ENCODE data around the gene TBX6.
A peak's percentile ranks its signal among the peaks of the same experiment; 100 is the strongest.

Gene TBX6

DNA sequence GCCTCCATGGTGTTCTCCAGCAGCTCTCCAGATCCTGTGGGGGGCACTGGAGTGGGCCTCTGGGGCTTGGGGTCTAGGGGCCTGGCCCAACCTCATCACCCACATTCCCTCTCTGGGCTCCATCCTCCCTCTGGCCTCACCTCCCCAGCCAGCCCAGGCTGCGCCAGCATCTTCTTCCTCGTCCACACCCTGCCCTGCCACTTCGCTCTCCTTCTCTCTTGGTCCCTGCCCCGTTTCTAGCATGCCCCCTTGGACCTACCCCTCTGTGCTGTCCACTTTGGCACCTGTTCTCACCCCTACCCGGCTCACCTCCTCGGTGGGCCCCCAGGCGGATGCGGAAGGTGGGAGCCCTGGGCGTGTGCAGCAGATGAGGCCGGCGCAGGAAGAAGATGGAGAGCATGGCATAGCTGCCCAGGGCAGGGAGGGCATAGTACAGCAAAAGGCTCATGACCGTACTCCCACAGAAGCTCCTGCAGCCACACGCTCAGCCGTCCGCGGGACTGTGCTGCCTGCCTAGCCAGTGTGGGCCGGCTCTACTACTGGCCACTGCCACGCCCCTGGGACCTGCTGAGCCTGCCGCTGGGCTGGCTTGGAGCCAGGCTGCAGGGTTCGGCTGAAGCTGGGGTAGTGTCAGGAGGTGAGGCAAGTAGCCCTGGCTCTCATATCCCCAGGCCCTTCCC lies 21.4 kb upstream of the TBX6 start, which contains the start of gene GDPD3:
TSS of gene GDPD3 (minus strand) at position 507 of the 680 bp plus-strand sequence. CDS start at position 448, 59 bp downstream.
- DNase-seq, result no peak

DNA sequence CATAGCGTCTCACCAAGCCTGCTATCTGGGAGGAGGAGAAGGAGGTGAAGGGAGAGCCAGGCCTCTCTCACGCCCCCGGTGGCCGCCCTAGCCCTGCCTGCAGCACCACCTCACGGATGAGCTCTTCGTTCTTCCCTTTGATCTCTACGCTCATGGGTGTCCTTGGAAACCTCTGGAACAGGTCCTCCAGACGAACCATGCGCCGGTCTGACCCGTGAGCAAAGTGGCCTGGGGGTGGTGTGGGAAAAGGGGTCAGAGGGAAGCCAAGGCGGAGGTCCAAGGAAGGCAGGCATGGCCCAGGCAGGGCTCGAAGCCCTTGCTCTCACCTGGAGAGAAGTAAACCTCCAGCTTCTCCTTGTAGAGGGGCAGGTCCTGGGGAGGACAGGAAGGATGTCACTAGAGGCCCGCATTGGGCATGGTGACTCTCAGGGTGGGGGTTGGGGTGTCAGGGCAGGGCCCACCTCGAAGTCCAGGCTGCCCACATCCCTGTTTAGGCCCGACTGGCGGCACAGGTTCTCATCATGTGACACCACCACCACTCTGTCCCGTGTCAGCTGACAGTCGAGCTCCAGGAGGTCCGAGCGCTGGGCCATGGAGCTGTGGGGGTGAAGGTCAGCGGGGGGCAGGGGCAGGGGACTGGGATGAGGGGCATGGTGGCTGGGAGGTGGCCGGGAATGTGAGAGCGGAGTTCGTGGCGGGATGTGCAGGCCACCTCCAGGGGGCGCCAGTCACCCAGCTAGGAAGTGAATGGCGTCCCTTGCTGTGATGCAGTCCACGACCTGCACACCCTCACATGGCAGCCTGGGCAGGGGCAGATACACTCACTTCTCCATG lies 20.7 kb upstream of the TBX6 start:
- peak; percentile 61 to 77 for DNase-seq

DNA sequence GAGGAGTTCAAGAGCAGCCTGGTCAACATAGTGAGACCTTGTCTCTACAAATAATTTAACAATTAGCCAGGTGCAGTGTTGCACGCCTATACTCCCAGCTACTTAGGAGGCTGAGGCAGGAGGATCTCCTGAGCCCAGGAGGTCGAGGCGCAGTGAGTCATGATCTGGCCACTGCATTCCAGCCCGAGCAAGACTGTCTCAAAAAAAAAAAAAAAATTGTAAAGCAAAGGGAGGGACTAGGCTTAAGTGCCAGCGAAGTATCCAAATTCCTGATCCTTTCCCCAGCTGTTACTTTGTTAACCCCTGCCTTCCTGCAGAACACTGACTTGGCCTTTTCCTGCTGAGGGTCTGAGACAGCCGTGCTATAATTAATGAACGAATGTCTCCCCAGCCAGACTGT lies 18.9 kb upstream of the TBX6 start:
- DNase-seq, result no peak

DNA sequence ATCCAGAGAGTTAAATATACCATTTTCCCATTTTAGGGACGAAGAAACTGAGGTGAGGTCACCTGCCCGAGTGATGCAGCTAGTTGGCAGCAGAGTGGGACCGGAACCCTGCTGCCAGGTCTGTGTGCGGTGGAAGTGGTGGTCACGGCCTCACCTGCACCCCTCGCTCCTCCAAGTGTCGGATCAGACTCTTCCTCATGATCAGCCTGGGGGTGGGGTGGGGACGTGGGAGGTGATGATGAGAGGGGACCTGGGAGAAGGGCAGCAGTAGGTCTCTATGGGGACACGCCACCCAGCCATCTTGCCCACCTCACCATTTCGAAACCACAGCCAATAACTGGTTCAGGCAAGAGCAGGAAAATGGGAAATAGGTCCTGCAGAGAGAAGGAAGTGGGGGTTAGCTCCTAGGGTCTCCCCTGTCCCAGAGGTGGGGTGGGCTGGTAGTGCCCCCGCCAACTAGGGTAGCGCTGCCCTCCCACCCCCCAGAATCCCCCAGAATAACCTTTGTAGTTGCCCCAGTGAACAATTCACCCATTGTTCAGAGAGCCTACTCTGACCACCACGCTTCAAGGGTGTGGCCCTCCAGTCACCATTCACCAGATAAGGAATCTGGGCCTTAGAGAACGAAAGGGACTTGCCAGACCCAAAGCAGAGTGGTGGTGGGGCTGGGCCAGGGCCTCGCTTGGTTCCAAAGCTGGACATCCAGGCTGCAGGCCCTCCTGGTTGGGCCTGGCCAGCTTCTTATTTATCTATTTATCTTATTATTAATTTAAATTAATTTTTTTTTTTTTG lies 16.5 kb upstream of the TBX6 start:
- DNase-seq, result no peak

DNA sequence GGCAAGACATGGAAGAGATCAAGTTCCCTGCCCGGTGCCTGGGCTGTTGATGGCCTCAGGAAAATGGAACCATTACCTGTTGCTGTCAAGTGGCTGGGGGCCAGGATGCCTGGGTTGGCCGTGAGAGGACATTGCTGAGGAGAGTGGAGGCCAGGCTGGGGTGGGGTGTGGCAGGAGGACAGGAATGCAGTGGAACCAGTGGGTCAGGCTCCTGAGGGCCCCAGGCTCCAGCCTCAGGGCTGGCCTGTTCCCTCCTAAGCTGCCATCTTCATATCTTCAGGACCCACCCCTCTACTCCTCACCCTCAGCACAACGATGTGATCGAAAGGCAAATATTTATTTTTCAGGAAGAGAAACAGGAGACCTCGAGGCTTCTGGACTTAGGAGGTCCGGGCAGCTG lies 12.8 kb upstream of the TBX6 start:
- no peak for DNase-seq

DNA sequence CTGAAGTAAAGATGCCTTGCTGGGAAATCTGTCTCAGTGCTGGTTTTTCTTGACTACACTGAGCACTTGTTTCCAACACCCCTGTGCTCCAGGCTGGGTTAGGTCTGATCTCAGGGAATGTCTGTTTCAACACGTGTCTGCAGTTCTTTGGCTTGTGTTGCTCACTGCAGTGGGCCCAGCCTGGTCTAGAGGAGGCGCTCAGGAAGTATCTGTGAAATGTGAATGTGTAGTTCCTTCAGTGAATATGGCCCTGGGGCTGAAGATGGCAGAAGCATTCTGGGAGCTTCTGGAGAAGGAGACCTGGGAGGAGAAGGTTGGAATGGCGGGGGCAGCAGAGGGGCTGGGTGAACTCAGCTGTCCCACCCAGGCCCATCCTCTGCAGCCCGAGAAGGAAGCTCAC lies 12.4 kb upstream of the TBX6 start:
- no peak for DNase-seq

DNA sequence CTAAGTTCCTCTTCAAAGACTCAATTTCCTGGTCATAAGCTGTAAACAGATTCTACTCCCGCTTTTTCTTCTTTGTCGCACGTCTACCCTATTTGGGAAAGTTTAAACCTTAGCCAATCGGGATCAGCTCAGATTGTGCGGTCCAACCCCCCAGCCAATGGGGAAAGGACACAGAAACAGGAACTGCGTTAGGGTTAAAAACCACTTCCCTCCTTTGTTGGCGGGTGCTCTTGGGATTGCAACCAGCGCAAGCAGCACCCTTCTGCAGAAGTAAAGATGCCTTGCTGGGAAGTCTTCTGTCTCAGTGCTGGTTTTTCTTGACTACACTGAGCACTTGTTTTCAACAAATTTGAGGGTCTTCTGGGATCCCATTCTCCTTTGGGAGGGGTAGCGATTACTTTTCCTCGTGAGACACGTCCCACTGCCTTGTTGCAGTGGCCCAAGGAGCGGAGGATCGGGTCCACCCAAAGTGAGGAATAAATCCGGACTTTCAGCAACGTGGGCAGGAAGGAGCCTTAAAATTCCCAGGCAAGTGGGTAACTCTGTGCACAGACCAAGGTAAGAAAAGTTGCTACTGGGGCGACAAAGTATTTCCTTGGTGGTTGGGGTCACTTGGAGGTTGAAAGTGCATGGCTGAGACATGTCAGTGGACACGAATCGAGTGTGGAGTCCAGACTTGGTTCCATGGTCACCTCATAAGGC lies 5.3 kb upstream of the TBX6 start:
- DNase-seq, result no peak

DNA sequence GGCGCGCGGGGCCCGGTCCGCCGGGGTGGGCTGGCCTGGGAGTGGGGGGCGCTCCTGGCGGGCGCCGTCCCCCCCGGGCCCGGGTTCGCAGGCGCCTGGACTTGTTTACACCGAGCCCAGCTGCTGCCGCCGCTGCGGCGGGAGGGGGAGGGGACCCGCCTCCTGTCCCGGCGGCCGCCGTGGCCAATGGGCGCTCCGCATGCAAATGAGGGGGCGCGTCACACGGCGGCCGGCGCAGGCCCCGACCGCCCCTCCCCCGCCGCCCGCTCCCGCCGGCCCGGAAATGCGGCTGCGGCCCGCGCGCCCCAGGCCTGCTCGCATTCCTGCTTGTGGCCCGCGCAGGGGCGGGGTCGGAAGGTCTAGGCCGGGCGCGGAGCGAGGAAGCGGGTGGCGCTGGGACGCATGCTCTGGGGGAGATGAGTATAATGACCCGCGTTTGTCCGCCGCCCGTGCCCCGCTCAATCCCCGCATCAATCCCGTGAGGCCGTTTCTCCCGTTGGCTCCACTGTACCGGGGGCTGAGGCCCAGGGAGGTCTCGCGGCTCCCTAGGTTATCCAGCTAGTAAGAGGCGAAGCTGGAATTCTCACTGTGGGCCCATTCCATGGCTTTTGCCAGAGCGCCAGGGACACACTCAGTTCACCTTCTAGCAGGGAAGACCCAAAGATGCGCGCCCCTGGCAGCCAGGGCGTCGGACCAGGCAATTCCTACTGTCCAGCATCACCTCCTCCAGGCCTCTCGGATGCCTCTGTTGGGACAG lies 4.6 kb upstream of the TBX6 start, which contains the start of gene YPEL3:
TSS of gene YPEL3 (minus strand) at position 109 of the 757 bp plus-strand sequence. CDS start 731 bp downstream, outside the sequence.
- peak; percentile 83 to 85 for DNase-seq

DNA sequence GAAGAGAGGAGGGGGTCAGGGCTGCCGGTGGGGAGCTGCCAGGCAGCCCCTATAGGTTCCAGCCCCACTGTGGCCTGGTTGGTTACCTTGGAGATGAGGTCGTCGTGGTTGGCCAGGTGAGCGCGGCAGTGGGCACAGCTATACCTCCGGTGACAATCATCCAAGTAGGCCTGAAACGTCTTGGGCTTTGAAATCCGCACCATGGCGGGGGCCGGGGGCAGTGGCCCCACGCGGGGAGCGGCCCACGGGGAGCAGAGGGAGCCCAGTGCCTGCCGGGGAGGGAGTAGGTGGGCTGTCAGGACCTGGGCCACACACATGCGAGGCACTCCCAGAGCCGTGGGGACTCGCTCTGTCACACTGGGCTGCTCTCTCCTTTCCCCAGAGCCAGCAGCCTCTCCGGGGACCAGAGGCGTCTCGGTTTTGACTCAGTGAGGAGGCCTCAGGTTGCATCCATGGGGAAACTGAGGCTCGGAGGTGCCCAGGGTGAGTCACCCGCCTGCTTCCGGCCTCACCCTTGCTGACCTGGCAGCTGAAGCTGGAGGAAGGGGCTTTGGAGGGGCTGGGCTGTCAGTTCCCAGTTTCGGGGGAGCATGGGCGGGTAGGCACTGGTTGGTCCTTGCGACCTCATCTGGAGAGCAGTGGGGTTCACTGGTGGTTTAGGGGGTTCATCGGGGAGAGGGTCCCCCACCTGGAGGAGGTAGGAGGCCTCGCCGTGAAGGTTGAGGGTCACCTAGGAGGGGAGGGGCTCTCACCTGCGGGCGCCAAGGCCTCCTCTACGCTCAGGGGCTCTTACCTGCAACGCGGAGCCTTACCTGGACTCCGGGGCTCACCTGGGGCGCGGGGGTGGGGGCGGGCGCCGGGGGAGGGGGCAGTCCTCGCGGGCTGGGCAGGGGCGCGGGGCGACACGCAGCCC lies 3.7 kb upstream of the TBX6 start:
- DNase-seq, result no peak

DNA sequence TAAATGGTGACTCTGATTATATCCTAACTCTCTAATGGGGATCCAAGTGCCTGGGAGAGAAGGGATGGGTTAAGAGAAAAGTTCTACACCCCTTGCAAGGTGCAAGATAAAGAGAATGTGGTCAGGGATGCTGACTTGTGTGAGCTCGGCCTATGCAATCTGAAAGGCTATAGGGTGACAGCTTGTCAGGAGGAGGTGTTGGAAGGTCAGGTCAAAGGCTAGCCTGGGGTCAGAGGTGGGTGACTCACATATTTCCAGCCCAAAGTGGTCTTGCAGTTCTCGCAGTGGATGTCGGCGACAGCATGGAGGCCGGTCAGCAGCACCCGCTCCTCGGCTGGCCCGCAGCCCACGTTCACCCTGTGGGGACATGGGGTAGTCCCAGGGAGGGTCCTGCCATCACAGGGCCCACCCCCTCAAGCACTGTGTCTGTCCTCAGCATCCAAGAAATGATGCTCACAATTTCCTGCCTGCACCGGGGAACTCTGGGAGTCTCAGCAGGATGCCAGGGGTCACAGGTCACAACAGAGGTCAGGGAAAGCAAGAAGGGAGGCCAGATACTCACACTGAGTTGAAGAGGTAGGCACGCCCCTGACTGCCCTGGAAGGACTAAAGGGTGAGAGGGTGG lies 2.9 kb upstream of the TBX6 start:
- DNase-seq, result no peak

DNA sequence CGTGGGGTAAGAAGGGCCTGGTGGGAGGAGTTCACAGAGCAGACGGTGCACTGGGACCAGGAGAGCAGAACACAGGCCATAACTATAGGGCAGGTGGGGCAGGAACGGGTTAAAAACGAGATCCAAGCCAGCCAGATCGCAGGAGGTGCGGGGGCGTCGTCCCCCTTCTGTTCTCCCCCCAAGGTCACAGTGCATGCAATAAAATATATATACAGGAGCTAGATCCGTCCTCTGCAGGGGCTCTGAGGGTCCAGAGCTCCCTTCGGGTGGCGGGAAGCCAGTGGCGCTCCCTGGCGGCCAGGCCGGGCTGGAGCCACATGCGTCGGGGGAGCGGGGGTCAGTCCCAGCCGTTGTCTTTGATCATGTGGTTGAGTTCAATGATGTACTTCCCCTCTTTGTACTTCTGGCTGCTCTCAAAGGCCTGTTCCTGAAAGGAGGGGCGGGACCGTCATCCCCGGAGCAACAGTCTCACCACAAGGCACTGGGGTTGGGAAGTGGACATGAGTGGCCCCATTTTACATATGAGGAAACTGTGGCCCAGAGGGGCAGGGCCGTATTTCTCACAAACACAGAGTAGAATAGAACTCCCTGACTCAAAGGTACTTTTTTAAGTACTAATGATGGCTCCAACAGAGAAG lies 768 bp upstream of the TBX6 start:
- peak; percentile 93 to 94 for DNase-seq

DNA sequence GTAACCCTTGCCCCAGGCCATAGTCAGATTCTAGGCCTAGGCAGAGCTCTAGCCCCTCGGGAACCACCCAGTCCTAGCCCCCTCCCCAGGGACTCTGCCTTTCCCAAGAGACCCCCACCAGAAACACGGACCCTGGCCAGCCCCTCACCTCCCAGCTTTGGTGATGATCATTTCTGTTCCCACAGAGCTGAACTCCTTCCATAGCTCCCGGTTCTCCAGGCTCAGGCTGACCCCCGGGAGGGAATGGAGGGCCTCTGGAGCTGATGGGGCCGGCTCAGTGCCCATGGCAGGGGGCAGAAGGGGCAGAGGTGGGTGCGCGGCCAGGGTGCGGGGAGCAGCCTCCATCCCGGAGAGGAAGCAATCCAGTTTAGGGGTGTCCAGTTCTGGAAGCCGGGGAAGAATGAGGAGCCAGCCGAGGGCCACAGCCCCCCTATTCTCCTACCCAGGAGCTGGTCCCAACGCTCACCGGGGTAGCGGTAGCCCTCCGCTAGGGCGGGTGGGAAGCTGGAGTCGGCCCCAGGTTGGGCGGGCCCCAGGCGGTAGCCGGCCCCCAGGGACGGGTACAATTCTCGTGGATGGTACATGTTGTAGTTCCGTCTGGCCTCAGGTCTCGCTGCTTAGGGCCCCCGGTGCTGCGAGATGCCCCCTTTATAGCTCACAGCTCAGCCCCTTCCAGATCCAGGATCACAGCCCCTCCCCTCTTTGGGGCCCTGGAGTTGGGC lies 953 bp downstream of the TBX6 start:
- DNase-seq, result no peak

DNA sequence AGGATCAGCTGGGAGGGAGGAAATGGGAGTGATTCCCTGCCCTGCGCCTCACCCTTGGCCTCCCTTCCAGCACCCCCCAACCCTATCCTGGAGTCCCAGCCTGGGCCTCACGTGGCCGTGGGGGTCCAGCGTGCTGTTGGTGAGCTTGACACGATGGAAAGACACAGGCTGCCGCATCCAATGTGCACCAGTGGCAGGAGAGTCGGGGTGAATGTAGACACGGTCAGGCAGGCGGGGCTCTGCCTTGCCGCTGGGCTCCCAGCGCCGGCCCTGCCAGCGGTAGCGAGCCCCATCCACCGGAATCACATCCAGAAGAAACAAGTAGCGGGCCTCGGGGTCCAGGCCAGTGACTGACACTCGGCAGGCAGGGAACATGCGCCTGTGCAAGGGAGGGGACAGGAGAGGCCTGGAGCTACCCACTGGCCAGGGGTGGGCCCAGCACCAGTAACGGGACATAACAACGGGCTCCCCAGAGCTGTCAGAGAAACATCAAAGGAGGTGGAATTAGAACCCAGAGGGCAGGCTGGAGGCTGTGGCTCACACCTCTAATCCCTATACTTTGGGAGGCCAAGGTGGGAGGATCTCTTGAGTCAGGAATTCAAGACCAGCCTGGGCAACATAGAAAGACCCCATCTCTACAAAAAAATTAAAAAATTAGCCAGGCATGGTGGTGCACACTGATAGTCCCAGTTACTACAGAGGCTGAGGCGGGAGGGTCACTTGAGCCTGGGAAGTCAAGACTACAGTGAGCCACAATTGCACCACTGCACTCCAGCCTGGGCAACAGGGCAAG lies 2.7 kb downstream of the TBX6 start:
- DNase-seq, result no peak

DNA sequence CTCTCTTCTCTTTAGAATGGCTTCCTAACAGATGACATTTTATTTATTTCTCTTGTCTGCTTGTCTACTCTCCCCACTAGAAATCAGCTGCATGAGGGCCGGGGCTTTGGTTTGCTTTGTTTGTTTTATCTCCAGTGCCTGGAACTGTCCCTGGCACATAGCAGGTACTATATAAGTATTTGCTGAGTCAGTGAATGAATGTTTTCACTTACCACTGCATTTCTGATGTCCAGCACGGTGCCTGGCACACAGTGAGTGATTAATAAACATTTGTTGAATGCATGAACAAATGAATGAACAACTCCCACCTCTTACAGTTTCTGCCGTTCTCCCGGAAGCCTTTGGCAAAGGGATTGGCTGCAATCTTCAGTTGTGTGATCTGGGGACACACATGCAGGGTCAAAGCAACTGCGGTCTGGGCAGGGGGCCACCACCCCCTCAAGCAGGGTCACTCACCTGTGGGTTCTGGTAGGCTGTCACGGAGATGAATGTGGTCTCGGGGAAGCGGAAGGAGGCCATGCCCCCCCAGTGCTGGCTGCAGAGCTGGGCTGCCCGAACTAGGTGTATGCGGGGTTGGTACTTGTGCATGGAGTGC lies 3.4 kb downstream of the TBX6 start:
- peak in 1 of 2 experiments; percentile 22 for DNase-seq

DNA sequence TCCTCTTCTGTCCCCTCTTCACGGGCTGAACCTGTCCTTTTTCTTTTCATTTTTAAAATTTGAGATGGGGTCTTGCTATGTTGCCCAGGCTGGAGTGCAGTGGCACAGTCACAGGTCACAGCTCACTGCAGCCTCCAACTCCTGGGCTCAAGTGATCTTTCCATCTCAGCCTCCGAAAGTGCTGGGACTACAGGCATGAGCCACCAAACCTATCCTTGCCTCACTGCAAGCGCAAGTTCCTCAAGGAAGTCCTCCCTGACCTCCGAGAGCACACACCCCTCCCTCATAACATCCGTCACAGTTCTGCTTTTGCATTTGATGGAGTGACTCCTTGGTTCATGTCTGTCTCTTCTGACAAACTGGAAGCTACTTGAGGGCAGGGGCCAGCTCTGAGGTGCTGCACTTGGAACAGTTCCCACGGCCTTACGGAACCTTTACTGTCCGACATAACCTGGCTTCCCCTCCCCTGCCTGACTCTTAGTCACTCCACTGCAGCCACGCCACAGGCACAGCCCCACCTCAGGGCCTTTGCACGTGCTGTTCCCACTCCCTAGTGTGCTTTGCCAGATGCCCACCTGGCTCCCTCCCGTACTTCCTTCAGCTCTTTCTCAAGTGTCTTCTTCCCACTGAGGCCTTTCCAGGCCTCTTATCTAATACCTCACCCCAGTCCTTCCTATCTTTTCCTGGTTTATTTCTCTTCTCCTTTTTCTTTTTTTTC lies 4.4 kb downstream of the TBX6 start:
- no peak for DNase-seq

DNA sequence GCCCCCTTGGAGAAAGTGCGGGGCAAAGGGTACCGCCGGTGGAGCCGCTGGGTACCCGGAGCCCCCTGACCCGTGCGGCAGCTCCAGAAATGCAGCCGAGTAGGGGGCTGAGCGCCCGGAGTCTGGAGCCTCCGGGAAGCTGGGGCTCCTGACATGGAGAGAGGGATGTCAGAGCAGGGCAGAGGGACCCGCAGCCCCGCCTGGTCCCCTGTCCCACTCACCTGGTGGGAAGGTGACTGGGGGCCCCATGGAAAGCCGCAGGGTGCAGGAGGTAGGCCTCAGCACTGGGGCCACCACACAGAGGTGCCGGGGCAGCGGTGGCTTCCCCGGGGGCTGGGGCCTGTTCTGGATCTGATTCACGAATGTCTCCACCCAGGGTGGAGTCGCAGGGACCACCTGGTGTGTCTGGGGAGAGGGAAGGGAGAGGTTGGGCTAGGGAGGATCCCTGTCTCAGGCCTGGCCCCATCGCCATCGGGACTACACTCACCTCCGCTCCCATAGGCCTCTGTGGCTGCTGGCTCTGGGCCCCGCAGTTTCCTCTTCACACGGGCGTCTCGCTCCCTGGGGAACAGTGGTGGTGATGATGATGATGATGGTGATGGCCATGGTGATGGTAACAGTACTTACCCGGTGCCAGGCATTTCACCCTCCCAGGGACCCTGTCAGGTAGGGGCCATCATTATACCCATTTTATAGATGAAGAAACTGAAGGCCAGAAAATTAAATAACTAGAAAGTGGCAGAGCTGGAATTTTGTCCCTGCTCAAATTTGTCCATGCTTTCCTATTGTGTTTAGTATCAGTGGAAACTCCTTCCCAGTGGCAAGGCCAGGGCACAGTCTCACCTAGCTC lies 5.2 kb downstream of the TBX6 start:
- DNase-seq, result no peak
